ENCODE measurements around the gene TCP11L2. TPM values are rescaled to one million over a fixed set of nuclear protein-coding genes. Genes with fewer than 3 reads are reported as not detected.

Gene TCP11L2
- total RNA-seq, 1 experiment from 2014 or later, result 12.9 TPM

DNA sequence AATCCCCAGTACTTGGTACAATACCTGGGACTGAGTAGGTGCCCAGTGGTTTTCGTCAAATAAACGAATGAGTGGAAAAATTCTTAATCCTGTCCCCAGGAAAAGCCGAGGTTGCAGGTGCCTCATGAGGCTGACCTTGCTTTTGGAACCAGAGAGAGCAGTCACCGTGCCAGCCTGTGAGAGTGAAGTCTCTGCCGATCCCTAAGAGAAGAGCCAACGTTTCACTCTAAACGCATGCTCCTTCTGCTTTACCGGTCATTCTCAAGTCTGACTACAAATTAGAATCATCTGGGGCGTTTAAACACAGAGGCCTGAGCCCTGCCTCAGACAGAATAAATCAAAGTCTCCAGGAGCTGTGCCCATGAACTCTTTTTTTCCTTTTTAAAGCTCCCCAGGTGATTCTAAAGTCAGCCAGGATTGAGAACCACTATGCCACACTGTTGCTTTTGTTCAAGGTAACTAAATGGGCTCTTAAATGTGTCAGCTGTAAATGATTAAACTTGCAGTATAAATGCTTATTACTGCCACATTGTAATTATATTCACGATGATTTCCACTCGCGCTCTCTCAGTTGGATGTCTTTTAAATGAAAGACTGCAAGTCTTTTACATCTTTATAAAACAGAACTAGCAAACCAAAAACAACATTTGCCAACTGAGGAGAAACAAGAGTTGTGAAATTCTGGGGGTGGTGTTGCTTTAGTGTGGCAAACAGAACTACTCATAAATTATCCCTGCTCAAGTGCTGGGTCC is 26.9 kb downstream of the TCP11L2 start:
- in situ Hi-C loops (cut with HindIII; ENCODE audit: low sequenced_read_pairs), result no loop called here
- no peak for DNase-seq (ENCODE audit: low spot score)

DNA sequence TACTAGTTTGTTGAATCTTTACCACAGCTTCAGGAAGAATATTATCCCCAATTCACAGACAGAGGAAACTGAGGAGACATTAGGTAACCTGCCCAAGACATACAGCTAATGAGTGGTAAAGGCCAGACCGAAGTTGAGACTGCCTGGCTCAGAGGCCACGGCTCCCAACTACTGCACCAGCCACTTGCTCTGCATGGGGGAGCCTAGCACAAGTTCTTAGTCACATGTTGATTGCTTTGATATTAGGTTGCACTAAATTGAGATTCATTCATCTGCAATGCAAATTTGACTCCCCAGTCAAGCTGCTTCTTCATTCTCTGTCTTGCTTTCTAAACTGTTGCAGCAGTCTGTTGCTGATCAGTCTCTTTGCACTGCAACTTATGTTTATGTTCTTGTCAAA is 29.1 kb downstream of the TCP11L2 start:
- no peak for DNase-seq (ENCODE audit: low spot score)
- in situ Hi-C loops (cut with HindIII; ENCODE audit: low sequenced_read_pairs), result no loop called here

- in situ Hi-C loops (cut with HindIII; ENCODE audit: low sequenced_read_pairs), result no loop called here
- DNase-seq (ENCODE audit: low spot score), result no peak
Measured at GRCh38 chr12:106332536-106332935, 30.0 kb downstream of the TCP11L2 start.

DNA sequence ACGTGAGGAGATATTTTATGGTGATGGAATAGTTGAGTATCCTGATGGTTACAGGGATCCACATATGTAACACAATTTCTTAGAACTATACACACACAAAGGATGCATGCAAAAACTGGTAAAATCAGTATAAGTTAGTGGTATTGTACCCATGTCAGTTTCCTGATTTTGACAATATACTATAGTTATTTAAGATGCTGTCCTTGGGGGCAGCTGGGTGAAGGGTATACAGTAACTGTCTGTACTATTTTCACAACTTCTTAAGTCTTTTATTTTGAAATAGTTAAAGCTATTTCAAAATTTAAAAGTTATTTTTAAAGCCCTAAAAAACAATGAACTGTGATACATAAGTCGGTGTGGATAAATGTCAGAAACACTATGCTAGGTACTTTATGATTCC is 30.5 kb downstream of the TCP11L2 start:
- in situ Hi-C loops (cut with HindIII; ENCODE audit: low sequenced_read_pairs), result no loop called here
- DNase-seq (ENCODE audit: low spot score), result no peak

DNA sequence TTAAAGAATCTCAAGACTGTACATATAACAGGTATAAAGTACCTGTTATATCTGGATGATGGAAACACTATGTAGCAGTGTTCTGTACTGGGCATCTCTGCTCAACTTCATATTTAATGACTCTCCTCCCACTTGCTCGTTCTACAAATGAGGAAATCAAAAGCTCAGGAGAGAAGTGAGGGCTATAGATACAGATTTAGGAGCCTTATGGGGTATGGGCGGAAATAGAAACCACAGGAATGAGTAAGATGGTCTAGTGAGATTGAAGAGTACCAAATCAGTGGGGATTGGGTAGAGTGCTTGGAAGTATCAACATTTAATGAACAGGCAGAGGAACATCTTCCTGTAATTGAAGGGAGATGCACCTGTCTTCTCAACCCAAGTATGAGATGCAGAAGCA is 31.2 kb downstream of the TCP11L2 start:
- no peak for DNase-seq (ENCODE audit: low spot score)
- in situ Hi-C loops (cut with HindIII; ENCODE audit: low sequenced_read_pairs), result no loop called here

DNA sequence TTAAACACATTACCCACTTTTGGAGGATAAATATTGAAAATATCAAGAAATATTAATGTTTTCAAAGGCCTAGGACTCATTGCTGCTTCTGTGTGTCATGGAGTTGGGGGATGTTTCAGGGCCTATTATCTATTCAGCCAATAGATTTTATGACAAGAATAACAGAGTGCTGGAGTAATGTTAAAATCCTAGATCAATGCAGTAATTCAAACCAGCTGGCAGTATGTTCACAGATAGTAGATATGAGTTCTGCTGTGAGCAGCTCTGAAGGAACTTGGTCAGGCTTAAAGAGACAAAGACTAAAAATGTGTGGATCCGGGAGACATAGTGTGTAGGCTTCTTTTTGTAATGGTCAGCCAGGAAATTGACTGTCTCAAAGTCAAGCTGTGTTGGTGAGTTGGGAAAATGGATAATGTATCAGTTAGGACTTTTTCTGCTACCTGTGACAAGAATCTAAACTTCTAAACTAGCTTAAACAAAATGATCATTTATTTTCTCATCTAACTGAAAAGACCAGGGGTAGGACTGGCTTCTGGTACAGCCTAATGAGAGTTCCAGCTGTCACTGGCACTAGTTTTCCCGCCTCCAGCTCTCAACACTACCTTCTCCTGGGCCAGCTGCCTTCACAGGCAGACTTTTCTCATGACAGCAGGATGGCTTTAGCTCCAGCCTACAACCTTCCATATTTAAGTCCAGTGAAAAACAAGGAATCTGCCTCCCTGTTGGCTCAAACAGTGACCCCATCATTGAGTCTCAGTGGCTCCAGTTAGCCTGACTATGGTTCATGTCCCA is 38.7 kb downstream of the TCP11L2 start:
- no peak for DNase-seq (ENCODE audit: low spot score)
- in situ Hi-C loops (cut with HindIII; ENCODE audit: low sequenced_read_pairs), result no loop called here

- peak; percentile 11 for DNase-seq (ENCODE audit: low spot score)
- in situ Hi-C loops (cut with HindIII; ENCODE audit: low sequenced_read_pairs), result no loop called here
Measured at GRCh38 chr12:106342397-106343213, 40.1 kb downstream of the TCP11L2 start.

DNA sequence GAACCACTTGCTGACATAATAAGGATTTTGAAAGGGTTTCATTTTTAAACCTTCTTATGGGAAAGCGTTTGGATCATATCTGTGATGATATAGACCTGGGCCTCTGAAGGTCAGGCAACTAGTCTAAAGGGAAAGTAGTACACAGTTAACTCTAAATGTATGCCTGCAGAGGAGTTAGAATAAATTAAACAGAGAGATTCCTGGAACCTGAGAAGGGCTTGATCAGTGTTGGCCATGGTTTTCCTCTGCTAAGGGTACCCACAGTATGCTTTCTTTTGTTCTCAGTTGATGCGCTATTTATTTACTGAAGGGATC is 40.6 kb downstream of the TCP11L2 start:
- no peak for DNase-seq (ENCODE audit: low spot score)
- in situ Hi-C loops (cut with HindIII; ENCODE audit: low sequenced_read_pairs), result no loop called here

DNA sequence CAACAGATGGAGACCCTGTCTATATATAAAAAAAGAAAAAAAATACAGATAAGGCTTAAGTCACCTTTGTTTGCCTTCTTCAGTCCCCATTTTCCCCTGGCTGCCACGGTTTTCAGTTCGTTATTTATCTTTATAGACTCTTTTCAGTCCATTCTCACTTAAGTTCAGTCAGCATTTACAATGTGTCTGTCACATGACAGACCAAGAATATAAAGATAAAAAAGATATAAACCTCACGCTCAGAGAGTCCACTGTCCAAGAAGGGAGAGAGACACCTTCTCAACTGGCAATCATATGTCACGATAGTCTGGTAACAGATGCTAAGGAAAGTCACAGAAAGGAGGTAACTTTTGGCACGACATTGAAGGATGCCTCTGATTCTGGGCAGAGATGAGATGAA is 41.6 kb downstream of the TCP11L2 start:
- in situ Hi-C loops (cut with HindIII; ENCODE audit: low sequenced_read_pairs), result no loop called here
- no peak for DNase-seq (ENCODE audit: low spot score)

DNA sequence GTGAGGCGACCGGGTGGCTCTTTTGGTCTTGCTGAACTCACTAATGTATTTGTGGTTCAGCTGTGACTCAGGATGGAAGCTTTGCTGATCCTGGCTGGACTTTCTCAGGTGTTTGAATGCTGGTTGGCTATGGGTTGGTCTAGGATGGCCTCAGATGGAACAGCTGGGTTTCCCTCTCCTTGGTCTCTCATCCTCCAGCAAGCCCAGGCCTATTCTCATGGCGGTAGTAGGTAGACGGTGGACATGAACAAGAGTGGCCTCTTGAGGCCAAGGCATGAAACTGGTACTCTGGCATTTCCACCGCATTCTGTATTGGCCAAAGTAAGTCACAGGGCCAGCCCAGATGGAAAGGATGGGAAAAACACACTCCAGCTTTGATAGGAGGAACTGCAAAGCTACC is 43.2 kb downstream of the TCP11L2 start:
- in situ Hi-C loops (cut with HindIII; ENCODE audit: low sequenced_read_pairs), result no loop called here

DNA sequence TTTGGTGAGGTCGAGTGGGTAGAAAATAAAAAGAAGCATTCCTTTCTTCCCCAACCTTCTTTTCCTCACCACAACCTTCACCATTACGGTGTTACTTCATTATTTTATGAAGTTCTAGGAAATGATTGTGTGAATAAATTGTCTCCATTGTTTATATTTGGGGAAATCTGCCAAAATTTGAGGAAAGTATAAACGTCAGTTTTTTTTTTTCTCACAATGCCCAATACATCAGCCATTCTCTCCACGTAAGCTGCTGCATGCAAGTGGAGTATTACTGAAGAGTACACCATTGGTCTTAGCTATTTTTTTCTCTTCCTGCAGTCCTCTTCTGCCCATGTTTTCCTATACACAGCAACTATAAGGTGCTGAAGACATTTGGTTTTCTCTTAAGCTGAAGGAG is 45.9 kb downstream of the TCP11L2 start:
- no peak for DNase-seq (ENCODE audit: low spot score)
- in situ Hi-C loops (cut with HindIII; ENCODE audit: low sequenced_read_pairs), result no loop called here

More for the DNA sequence above, 43.2 kb downstream of the TCP11L2 start:
- DNase-seq (ENCODE audit: low spot score), result peak; percentile 53

- in situ Hi-C loops (cut with HindIII; ENCODE audit: low sequenced_read_pairs), result no loop called here
- DNase-seq (ENCODE audit: low spot score), result no peak
Measured at GRCh38 chr12:106353175-106353574, 50.6 kb downstream of the TCP11L2 start.

DNA sequence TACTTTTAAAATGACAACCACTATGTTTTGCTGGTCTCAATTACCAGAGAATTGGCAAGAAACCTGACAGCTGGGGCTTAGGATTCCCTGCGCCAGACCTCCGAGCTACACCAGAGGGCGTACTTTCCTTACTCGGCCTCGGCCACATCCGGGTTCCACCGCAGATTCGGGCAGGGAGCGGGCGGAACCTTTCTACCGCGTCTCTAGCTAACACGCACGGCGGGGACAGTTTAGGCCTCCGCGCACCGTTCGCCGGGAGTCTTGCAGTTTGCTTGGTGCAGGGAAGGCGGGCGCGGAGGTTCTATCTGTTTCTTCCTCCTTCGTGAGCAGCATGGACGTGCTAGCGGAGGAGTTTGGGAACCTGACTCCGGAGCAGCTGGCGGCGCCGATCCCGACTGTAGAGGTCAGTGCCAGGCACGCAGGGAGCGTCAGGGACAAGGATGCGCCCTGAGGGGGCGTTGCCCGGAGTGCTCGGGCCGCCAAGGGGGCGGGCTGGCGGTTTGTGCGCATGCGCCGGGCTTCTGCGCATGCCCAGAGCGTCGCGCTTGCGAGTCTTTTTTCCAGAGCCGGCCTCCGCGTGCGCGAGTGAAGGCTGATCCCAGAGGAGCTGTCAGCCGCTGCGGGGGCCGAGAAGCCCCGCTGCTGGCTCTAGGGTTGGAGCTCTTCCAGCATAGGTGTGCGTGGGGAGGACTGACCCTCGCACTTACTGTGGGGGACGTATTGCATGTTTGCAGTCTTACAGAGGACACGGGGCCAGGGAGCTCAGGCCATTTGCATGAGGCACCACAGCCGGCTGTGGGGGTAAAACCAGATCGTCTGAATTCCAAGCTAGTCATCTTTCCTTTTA is 55.2 kb downstream of the TCP11L2 start, which contains the start of gene POLR3B:
POLR3B (plus strand) TSS at position 200 of the 847 bp plus-strand sequence; CDS start at position 332, 132 bp downstream.
- in situ Hi-C loops (cut with HindIII; ENCODE audit: low sequenced_read_pairs), result no loop called here
- peak; percentile 93 for DNase-seq (ENCODE audit: low spot score)

GRCh38 chr12:106358396-106359241 is 56.1 kb downstream of the TCP11L2 start:
- DNase-seq (ENCODE audit: low spot score), result no peak
- in situ Hi-C loops (cut with HindIII; ENCODE audit: low sequenced_read_pairs), result no loop called here

DNA sequence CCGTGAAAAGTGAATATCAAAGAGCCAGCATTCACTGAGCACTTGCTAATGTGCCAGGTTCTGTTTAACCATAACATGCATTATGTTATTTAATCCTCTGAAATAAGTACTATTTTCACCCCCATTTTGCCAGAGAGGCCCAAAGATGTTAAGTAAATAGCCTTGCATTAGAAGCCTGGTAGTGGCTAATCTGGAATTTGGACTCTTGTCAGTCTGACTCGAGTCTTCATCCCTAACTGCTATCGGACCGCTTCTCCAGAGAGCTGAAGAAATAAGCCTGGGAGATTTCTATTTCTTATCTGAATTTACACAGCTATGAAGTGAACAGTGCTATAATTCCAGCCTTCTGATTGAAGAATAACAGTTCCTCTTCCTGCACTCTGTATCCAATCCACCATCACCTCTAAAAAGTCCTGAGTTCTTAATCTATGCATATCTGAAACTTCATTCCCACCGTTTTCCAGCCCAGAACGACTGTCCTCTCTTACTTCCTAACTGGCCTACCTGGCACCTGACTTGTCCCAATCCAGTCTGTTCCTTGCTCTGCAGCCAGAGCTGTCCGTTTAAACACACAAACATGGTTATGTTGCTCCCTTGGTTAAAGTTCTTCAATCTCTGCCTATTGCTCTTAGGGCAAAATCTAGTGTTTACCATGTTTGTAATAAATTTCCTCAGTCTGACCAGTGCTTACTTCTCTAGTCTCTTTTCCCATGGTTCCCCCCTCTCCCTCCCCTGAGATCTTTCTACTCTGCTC is 57.3 kb downstream of the TCP11L2 start:
- no peak for DNase-seq (ENCODE audit: low spot score)
- in situ Hi-C loops (cut with HindIII; ENCODE audit: low sequenced_read_pairs), result no loop called here

DNA sequence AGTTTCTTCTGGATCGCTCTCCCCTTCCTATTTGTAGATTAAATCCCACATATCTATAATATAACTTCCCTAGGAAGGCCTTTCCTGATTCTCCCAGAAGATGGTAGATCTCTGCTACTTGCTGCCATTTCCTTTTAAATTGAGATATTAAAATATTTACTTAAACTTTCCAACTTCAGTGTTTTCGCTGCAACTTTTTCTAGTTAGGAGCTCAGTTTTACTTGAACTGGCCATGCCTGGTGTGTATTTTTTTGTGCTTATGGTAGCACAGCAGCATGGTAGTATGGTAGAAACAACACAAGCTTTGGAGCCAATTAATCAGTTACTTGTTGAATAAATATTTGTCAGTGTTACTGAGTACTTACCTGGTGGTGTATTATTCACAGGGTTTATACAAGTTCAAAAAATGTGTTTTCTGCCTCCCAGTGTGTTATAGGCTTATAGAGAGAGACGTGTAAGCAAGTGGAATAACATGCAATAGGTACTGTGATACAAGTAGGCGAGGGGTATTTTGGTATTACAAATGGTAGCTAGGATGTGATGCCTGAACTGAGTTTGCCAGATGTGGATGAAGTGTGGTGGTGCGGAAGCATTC is 58.0 kb downstream of the TCP11L2 start:
- no peak for DNase-seq (ENCODE audit: low spot score)
- in situ Hi-C loops (cut with HindIII; ENCODE audit: low sequenced_read_pairs), result no loop called here

DNA sequence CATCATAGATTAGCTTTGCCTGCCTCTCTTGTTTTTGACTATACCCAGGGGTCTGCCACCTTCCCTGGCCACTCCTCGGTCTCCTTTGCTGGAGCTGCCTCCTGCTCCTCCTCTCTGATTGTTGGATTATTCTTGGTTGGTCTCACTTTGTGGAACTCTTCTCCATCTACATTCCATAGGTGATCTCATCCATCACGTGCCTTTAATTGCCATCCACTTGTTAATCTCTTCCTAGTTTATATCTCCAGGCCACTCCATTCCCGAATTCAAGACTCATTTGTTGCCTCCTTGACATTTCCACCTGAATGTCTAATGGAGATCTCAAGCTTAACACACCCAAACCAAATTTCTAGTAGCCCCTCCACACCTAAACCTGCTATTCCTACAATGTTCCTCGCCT is 60.4 kb downstream of the TCP11L2 start:
- DNase-seq (ENCODE audit: low spot score), result no peak
- in situ Hi-C loops (cut with HindIII; ENCODE audit: low sequenced_read_pairs), result no loop called here
